Astrocyte (in vitro differentiated cells and primary cell): ENCODE measurements around the gene GOLGA6L25.
"Not testable (repeated sequence)": the region's sequence is repeated elsewhere in the genome, so short reads cannot be mapped to it uniquely, and the experiment has no call there.

Source experiments
- EZH2 ChIP-seq: IDR thresholded peaks from 2 replicates; pipeline ENCODE4 v1.6.1; 2012; ENCODE audit warnings: mild to moderate bottlenecking, low read length, inconsistent platforms; ENCODE audit not compliant: insufficient read depth
- TF ChIP-seq, protein P1 (sequence below): IDR thresholded peaks from 2 replicates; pipeline ENCODE4 v1.5.1; 2011; ENCODE audit warnings: low read depth, mild to moderate bottlenecking, inconsistent platforms, low read length, moderate library complexity; ENCODE audit not compliant: insufficient read depth

DNA sequence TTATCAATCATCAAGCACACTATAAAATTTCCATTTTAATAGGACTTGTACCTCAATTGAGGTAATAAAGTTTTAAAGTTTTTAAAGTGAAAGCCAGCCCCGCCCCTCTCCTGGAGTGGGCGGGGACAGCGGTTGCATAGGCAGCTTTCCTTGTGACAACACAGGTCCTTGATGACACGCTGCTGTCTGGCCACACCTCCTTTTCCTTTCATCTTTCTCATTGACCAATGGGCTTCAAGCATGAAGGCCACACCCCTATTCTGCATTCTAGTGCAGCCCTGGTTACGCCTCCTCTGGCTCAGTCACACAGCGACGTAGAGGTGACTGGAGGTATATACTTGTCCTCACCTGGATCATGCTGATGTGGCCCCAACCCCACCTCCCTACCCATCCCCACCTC lies at the start of gene GOLGA6L25:
- not testable (repeated sequence) for TF ChIP-seq EZH2
- TF ChIP-seq, protein P1, sequence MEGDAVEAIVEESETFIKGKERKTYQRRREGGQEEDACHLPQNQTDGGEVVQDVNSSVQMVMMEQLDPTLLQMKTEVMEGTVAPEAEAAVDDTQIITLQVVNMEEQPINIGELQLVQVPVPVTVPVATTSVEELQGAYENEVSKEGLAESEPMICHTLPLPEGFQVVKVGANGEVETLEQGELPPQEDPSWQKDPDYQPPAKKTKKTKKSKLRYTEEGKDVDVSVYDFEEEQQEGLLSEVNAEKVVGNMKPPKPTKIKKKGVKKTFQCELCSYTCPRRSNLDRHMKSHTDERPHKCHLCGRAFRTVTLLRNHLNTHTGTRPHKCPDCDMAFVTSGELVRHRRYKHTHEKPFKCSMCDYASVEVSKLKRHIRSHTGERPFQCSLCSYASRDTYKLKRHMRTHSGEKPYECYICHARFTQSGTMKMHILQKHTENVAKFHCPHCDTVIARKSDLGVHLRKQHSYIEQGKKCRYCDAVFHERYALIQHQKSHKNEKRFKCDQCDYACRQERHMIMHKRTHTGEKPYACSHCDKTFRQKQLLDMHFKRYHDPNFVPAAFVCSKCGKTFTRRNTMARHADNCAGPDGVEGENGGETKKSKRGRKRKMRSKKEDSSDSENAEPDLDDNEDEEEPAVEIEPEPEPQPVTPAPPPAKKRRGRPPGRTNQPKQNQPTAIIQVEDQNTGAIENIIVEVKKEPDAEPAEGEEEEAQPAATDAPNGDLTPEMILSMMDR = not testable (repeated sequence)
